GM19240 (cell line): Measurements from ENCODE around the gene MED13L.
"Not testable (repeated sequence)": the region's sequence is repeated elsewhere in the genome, so short reads cannot be mapped to it uniquely, and the experiment has no call there.

Source experiments
- DNase-seq: peaks from one replicate; pipeline ENCODE4 v3.0.0; 2011; ENCODE audit warnings: low spot score; ENCODE audit not compliant: insufficient read length

Gene MED13L

GRCh38 chr12:115976829-115977228 lies 300.7 kb downstream of the MED13L start:
- DNase-seq = not testable (repeated sequence)

- no peak for DNase-seq
Observed at GRCh38 chr12:115975411-115975810, 302.1 kb downstream of the MED13L start.

- no peak for DNase-seq
Observed at GRCh38 chr12:115973968-115974724, 303.3 kb downstream of the MED13L start.

GRCh38 chr12:115973066-115973465 lies 304.4 kb downstream of the MED13L start:
- no peak for DNase-seq

- DNase-seq = no peak
Observed at GRCh38 chr12:115972241-115972640, 305.3 kb downstream of the MED13L start.

- DNase-seq = no peak
Observed at GRCh38 chr12:115968211-115968610, 309.3 kb downstream of the MED13L start.

- no peak for DNase-seq
Observed at GRCh38 chr12:115966376-115966775, 311.1 kb downstream of the MED13L start.

GRCh38 chr12:115964626-115965025 lies 312.9 kb downstream of the MED13L start:
- DNase-seq = no peak

- DNase-seq = no peak
Observed at GRCh38 chr12:115964214-115964613, 313.3 kb downstream of the MED13L start.

GRCh38 chr12:115962216-115962615 lies 315.3 kb downstream of the MED13L start:
- DNase-seq = no peak

GRCh38 chr12:115960868-115961802 lies 316.4 kb downstream of the MED13L start:
- no peak for DNase-seq

- DNase-seq = no peak
Observed at GRCh38 chr12:115957686-115958290, 319.7 kb downstream of the MED13L start.

- no peak for DNase-seq
Observed at GRCh38 chr12:115956659-115957058, 320.8 kb downstream of the MED13L start.

GRCh38 chr12:115956236-115956635 lies 321.3 kb downstream of the MED13L start:
- no peak for DNase-seq

GRCh38 chr12:115953450-115953849 lies 324.0 kb downstream of the MED13L start:
- no peak for DNase-seq

- no peak for DNase-seq
Observed at GRCh38 chr12:115953031-115953430, 324.5 kb downstream of the MED13L start.

- DNase-seq = no peak
Observed at GRCh38 chr12:115950959-115951358, 326.5 kb downstream of the MED13L start.

- no peak for DNase-seq
Observed at GRCh38 chr12:115949675-115950074, 327.8 kb downstream of the MED13L start.

GRCh38 chr12:115947696-115948062 lies 329.8 kb downstream of the MED13L start:
- DNase-seq = no peak

GRCh38 chr12:115946867-115947695 lies 330.4 kb downstream of the MED13L start:
- no peak for DNase-seq

GRCh38 chr12:115946092-115946491 lies 331.4 kb downstream of the MED13L start:
- DNase-seq = no peak
